ENCODE data around the gene ADAMTS7.

DNA sequence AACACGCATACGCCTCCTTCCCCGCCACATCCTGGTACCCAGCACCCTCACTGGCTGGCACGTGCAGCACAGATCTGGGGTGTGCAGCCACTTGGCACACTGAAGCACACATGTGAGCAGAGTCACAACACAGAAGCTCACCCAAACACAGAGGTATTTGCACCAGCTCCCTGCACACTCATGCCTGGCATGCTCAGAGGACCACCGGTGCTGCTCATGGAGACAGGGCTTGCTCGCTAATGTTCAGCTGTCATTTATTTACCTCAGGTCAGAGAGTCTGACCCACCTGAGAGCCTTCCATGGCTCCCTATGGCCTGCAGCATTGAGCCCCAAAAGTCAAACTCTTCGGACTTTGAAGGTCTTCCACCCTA is 70.4 kb downstream of the ADAMTS7 start:
- TF ChIP-seq POLR2AphosphoS5 (IDR thresholded peaks at IDR 0.05; ENCODE audit: low read depth, low read length) (no peak), POLR2A (IDR thresholded peaks at IDR 0.05; ENCODE audit: low read depth, low read length) (no peak), TAF1 (IDR thresholded peaks at IDR 0.05; ENCODE audit: low read depth, low read length) (no peak), PAX5 (IDR thresholded peaks at IDR 0.05; ENCODE audit: insufficient read depth, low read length, severe bottlenecking) (no peak)
